HepG2 (cell line): ENCODE measurements around the gene PHF23.

Experiments
- FOXA1 ChIP-seq, 2 experiments: fragments of 450-650 bp in 1 of 2; sonication (generic) in 1 of 2; formaldehyde crosslinking in 1 of 2; IDR thresholded peaks; 2 replicates each; pipeline versions ENCODE4 v1.4.0 to v1.6.1; 2016 to 2020; ENCODE audit warnings: missing genetic modification reagents in 1 of 2
- KMT2A ChIP-seq: sonication (generic); formaldehyde crosslinking; IDR thresholded peaks from 2 replicates; pipeline ENCODE4 v1.4.0; 2020; ENCODE audit warnings: missing genetic modification reagents
- NAIF1 ChIP-seq: sonication (generic); formaldehyde crosslinking; IDR thresholded peaks from 2 replicates; pipeline ENCODE4 v1.5.0; 2020; ENCODE audit warnings: mild to moderate bottlenecking, missing genetic modification reagents, borderline replicate concordance
- RAD21 ChIP-seq: fragments of 450-650 bp; formaldehyde crosslinking; IDR thresholded peaks from 2 replicates; pipeline ENCODE4 v1.5.0; 2020; ENCODE audit warnings: mild to moderate bottlenecking
- ZNF317 ChIP-seq: sonication (generic); formaldehyde crosslinking; IDR thresholded peaks from 2 replicates; pipeline ENCODE4 v1.5.0; 2020; ENCODE audit warnings: mild to moderate bottlenecking, missing genetic modification reagents
- TF ChIP-seq, protein P1 (sequence below): conservative IDR thresholded peaks from 2 replicates; pipeline ENCODE4 v1.6.1; 2018; ENCODE audit warnings: missing genetic modification reagents
- TF ChIP-seq, protein P2 (sequence below): sonication (generic); formaldehyde crosslinking; IDR thresholded peaks from 2 replicates; pipeline ENCODE4 v1.4.0; 2020; ENCODE audit warnings: missing genetic modification reagents, mild to moderate bottlenecking, borderline replicate concordance
- TF ChIP-seq, protein P3 (sequence below): sonication (generic); formaldehyde crosslinking; IDR thresholded peaks from 2 replicates; pipeline ENCODE4 v1.5.0; 2020; ENCODE audit warnings: mild to moderate bottlenecking, missing genetic modification reagents, moderate library complexity
- TF ChIP-seq, protein P4 (sequence below): sonication (generic); formaldehyde crosslinking; IDR thresholded peaks from 2 replicates; pipeline ENCODE4 v1.5.1; 2020; ENCODE audit warnings: mild to moderate bottlenecking, moderate library complexity, missing genetic modification reagents

DNA sequence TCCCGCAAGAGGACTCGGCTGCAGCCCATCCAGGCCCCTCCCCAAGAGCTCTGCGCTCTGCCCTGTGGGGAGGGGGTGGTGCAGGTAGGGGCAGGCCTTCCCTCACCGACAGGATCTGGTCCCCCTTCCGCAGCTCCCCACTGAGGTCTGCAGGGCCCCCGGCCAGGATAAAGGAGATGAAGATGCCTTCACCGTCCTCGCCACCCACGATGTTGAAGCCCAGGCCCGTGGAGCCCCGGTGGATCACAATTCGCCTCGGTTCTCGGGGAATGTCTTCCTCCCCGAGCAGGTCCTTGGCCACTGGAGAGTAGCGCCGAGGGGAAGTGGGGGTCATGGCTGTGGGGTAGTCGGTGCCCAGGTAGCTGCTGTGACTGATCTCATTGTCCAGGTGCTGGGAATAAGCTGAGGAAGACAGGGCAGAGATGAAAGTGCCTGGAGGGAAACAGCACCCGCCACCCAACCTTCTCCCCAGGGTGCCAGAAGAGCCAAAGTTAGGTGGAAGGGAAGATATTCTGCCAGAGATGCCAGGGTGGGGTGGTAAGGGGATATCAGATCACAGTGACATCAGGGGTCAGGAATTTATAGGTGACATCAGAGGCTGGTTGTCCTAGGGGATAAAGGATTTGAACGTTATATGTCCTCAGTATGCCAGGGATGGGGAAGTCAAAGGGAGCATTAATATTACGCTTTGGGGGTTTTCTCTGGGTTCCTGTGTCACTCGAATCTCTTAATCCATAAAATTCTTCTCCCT, 42.4 kb downstream of the PHF23 start:
- TF ChIP-seq ZNF317 (CRISPR knock-in tag) (no peak), KMT2A (no peak), RAD21 (CRISPR knock-in tag) (no peak), FOXA1 (IDR thresholded peaks at IDR 0.05) (no peak), FOXA1 (CRISPR knock-in tag; IDR thresholded peaks at IDR 0.05) (no peak), NAIF1 (CRISPR knock-in tag) (no peak)
- TF ChIP-seq, protein P1, sequence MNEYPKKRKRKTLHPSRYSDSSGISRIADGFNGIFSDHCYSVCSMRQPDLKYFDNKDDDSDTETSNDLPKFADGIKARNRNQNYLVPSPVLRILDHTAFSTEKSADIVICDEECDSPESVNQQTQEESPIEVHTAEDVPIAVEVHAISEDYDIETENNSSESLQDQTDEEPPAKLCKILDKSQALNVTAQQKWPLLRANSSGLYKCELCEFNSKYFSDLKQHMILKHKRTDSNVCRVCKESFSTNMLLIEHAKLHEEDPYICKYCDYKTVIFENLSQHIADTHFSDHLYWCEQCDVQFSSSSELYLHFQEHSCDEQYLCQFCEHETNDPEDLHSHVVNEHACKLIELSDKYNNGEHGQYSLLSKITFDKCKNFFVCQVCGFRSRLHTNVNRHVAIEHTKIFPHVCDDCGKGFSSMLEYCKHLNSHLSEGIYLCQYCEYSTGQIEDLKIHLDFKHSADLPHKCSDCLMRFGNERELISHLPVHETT (CRISPR knock-in tag): no peak
- TF ChIP-seq, protein P2, sequence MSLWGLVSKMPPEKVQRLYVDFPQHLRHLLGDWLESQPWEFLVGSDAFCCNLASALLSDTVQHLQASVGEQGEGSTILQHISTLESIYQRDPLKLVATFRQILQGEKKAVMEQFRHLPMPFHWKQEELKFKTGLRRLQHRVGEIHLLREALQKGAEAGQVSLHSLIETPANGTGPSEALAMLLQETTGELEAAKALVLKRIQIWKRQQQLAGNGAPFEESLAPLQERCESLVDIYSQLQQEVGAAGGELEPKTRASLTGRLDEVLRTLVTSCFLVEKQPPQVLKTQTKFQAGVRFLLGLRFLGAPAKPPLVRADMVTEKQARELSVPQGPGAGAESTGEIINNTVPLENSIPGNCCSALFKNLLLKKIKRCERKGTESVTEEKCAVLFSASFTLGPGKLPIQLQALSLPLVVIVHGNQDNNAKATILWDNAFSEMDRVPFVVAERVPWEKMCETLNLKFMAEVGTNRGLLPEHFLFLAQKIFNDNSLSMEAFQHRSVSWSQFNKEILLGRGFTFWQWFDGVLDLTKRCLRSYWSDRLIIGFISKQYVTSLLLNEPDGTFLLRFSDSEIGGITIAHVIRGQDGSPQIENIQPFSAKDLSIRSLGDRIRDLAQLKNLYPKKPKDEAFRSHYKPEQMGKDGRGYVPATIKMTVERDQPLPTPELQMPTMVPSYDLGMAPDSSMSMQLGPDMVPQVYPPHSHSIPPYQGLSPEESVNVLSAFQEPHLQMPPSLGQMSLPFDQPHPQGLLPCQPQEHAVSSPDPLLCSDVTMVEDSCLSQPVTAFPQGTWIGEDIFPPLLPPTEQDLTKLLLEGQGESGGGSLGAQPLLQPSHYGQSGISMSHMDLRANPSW (CRISPR knock-in tag): no peak
- TF ChIP-seq, protein P3, sequence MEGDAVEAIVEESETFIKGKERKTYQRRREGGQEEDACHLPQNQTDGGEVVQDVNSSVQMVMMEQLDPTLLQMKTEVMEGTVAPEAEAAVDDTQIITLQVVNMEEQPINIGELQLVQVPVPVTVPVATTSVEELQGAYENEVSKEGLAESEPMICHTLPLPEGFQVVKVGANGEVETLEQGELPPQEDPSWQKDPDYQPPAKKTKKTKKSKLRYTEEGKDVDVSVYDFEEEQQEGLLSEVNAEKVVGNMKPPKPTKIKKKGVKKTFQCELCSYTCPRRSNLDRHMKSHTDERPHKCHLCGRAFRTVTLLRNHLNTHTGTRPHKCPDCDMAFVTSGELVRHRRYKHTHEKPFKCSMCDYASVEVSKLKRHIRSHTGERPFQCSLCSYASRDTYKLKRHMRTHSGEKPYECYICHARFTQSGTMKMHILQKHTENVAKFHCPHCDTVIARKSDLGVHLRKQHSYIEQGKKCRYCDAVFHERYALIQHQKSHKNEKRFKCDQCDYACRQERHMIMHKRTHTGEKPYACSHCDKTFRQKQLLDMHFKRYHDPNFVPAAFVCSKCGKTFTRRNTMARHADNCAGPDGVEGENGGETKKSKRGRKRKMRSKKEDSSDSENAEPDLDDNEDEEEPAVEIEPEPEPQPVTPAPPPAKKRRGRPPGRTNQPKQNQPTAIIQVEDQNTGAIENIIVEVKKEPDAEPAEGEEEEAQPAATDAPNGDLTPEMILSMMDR (CRISPR knock-in tag): no peak
- TF ChIP-seq, protein P4, sequence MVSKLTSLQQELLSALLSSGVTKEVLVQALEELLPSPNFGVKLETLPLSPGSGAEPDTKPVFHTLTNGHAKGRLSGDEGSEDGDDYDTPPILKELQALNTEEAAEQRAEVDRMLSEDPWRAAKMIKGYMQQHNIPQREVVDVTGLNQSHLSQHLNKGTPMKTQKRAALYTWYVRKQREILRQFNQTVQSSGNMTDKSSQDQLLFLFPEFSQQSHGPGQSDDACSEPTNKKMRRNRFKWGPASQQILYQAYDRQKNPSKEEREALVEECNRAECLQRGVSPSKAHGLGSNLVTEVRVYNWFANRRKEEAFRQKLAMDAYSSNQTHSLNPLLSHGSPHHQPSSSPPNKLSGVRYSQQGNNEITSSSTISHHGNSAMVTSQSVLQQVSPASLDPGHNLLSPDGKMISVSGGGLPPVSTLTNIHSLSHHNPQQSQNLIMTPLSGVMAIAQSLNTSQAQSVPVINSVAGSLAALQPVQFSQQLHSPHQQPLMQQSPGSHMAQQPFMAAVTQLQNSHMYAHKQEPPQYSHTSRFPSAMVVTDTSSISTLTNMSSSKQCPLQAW (CRISPR knock-in tag): no peak
